Liver (tissue), 9 donors: ENCODE measurements around the gene ATP4A. TPM values are rescaled to one million over a fixed set of nuclear protein-coding genes. Genes with fewer than 3 reads are reported as not detected.

Source experiments
- DNase-seq: peaks from one replicate; pipeline ENCODE4 v3.0.0-alpha.2; 2017; ENCODE audit warnings: low spot score
- H3K27ac ChIP-seq, 2 donors: one replicate each; pipeline ENCODE4 v1.7.0; 2013; ENCODE audit warnings: inconsistent platforms in 2 of 2, low read length in 2 of 2, control low read depth in 1 of 2, low read depth in 1 of 2, mild to moderate bottlenecking in 1 of 2
- H3K27me3 ChIP-seq, 4 donors: one replicate each; pipeline versions ENCODE4 v1.6.1 to v1.7.0; 2013; ENCODE audit warnings: low read length in 3 of 4, inconsistent platforms in 1 of 4, mild to moderate bottlenecking in 1 of 4, moderate library complexity in 1 of 4; ENCODE audit not compliant: control insufficient read depth in 4 of 4, insufficient read depth in 4 of 4
- H3K36me3 ChIP-seq, 4 donors: one replicate each; pipeline versions ENCODE4 v1.6.1 to v1.7.0; 2013; ENCODE audit warnings: low read length in 3 of 4, mild to moderate bottlenecking in 3 of 4, low read depth in 1 of 4, moderate library complexity in 1 of 4; ENCODE audit not compliant: control insufficient read depth in 4 of 4, insufficient read depth in 3 of 4
- H3K4me1 ChIP-seq, 4 donors: one replicate each; pipeline versions ENCODE4 v1.6.1 to v1.7.0; 2013; ENCODE audit warnings: low read length in 3 of 4, mild to moderate bottlenecking in 3 of 4, moderate library complexity in 1 of 4; ENCODE audit not compliant: control insufficient read depth in 4 of 4, insufficient read depth in 4 of 4
- H3K4me3 ChIP-seq, 3 donors: one replicate each; pipeline versions ENCODE4 v1.6.1 to v1.7.0; 2013; ENCODE audit warnings: low read length in 3 of 3, control low read depth in 1 of 3, low read depth in 1 of 3, mild to moderate bottlenecking in 1 of 3
- H3K9ac ChIP-seq, 2 donors: one replicate each; pipeline ENCODE4 v1.7.0; 2013; ENCODE audit warnings: low read length in 2 of 2, mild to moderate bottlenecking in 2 of 2, moderate library complexity in 2 of 2, control low read depth in 1 of 2, low read depth in 1 of 2
- H3K9me3 ChIP-seq, 4 donors: one replicate each; pipeline versions ENCODE4 v1.6.1 to v1.7.0; 2013; ENCODE audit warnings: low read length in 3 of 4; ENCODE audit not compliant: control insufficient read depth in 4 of 4
- CTCF ChIP-seq: fragments of 150-350 bp; IDR thresholded peaks from 2 replicates; pipeline ENCODE4 v1.5.1; 2017; ENCODE audit warnings: improper control_type of control experiment, low read depth, low read length; ENCODE audit not compliant: missing input control
- EGR1 ChIP-seq, 2 donors: IDR thresholded peaks; 2 replicates each; pipeline ENCODE4 v1.6.1; 2016 to 2018; ENCODE audit warnings: antibody characterized with exemption in 2 of 2, low read depth in 2 of 2
- FOXA1 ChIP-seq: IDR thresholded peaks from 2 replicates; pipeline ENCODE4 v1.6.1; 2016; ENCODE audit warnings: antibody characterized with exemption
- FOXA2 ChIP-seq: IDR thresholded peaks from 2 replicates; pipeline ENCODE4 v1.6.1; 2016; ENCODE audit warnings: antibody characterized with exemption
- GABPA ChIP-seq, 2 donors: IDR thresholded peaks in 1 of 2; conservative IDR thresholded peaks in 1 of 2; 2 replicates each; pipeline ENCODE4 v1.6.1; 2016; ENCODE audit warnings: antibody characterized with exemption in 2 of 2, mild to moderate bottlenecking in 1 of 2, moderate library complexity in 1 of 2
- HNF4A ChIP-seq, 2 donors: conservative IDR thresholded peaks; 2 replicates each; pipeline ENCODE4 v1.6.1; 2016; ENCODE audit warnings: antibody characterized with exemption in 2 of 2, mild to moderate bottlenecking in 2 of 2
- HNF4G ChIP-seq: IDR thresholded peaks from 2 replicates; pipeline ENCODE4 v1.6.1; 2016; ENCODE audit warnings: antibody characterized with exemption
- JUND ChIP-seq, 2 donors: IDR thresholded peaks; 2 replicates each; pipeline ENCODE4 v1.6.1; 2016; ENCODE audit warnings: antibody characterized with exemption in 2 of 2
- MAX ChIP-seq: IDR thresholded peaks from 2 replicates; pipeline ENCODE4 v1.6.1; 2016; ENCODE audit warnings: antibody characterized with exemption
- NR2F2 ChIP-seq: IDR thresholded peaks from 2 replicates; pipeline ENCODE4 v1.6.1; 2016; ENCODE audit warnings: antibody characterized with exemption
- RAD21 ChIP-seq, 2 donors: IDR thresholded peaks; 2 replicates each; pipeline ENCODE4 v1.6.1; 2016; ENCODE audit warnings: antibody characterized with exemption in 2 of 2, mild to moderate bottlenecking in 2 of 2
- RXRA ChIP-seq, 2 donors: IDR thresholded peaks; 2 replicates each; pipeline ENCODE4 v1.6.1; 2017 to 2018; ENCODE audit warnings: antibody characterized with exemption in 2 of 2, mild to moderate bottlenecking in 1 of 2
- SP1 ChIP-seq: IDR thresholded peaks from 2 replicates; pipeline ENCODE4 v1.6.1; 2018; ENCODE audit warnings: antibody characterized with exemption, mild to moderate bottlenecking
- YY1 ChIP-seq: IDR thresholded peaks from 2 replicates; pipeline ENCODE4 v1.6.1; 2016; ENCODE audit warnings: antibody characterized with exemption, mild to moderate bottlenecking
- WGBS: extraction: QIAGEN DNeasy Blood & Tissue Kit; methylation state at CpG from one replicate; pipeline ENCODE4 v1.1.7; 2013; 5-methylcytosine and 5-hydroxymethylcytosine counted together
- polyA plus RNA-seq, 2 donors: library from polyadenylated mRNA; stranded (reverse) in 1 of 2; unstranded in 1 of 2; fragments of 200-250 nt in 1 of 2; fragments of >200 nt in 1 of 2; fragmentation: Nextera tagmentation in 1 of 2; extraction: Ambion mirVana in 1 of 2; gene quantifications; one replicate each; pipeline versions ENCODE4 v1.2.1 to v1.2.3, GENCODE V29; 2013 to 2015
- total RNA-seq, 2 donors: library from RNA; depleted of rRNA; stranded (reverse); fragments of >200 nt; gene quantifications; one replicate each; pipeline ENCODE4 v1.2.3, GENCODE V29; 2014
- TF ChIP-seq, protein P1 (sequence below): IDR thresholded peaks from 2 replicates; pipeline ENCODE4 v1.6.1; 2016; ENCODE audit warnings: antibody characterized with exemption
- donor health status: healthy.
- donor health status: healthy.
- donor health status: healthy.
- donor health status: healthy.
- donor health status: healthy.

Gene ATP4A
- total and polyA plus RNA-seq, 4 donors: not detected

GRCh38 chr19:35582760-35583159, 19.3 kb upstream of the ATP4A start:
- Histone ChIP-seq H3K4me1 (no peaks in the 10 kb centered on the region), H3K9me3 (no peaks in the 10 kb centered on the region), H3K27ac (no peak overlapping the region), H3K27me3 (no peaks in the 10 kb centered on the region), H3K36me3 (no peaks in the 10 kb centered on the region), H3K9ac (no peak overlapping the region), H3K4me3 (no peak overlapping the region)
- TF ChIP-seq FOXA2: no peak
- TF ChIP-seq YY1: no peak
- TF ChIP-seq RAD21 (IDR thresholded peaks at IDR 0.05): no peak
- WGBS: 71% methylated on average over 1 of the region's 1 CpG
- DNase-seq: no peak

GRCh38 chr19:35578707-35579106, 15.2 kb upstream of the ATP4A start:
- Histone ChIP-seq H3K27ac (no peak overlapping the region), H3K4me1 (no peaks in the 10 kb centered on the region), H3K27me3 (no peaks in the 10 kb centered on the region), H3K9me3 (peaks cover 4 to 16% (median 8%) of the 10 kb centered on the region in 4 donors), H3K9ac (no peak overlapping the region), H3K36me3 (no peaks in the 10 kb centered on the region), H3K4me3 (no peak overlapping the region)
- WGBS: 71% methylated on average over 7 of the region's 7 CpGs
- DNase-seq: no peak
- no peak for TF ChIP-seq HNF4A (conservative IDR thresholded peaks at IDR 0.05)
- no peak for TF ChIP-seq JUND (IDR thresholded peaks at IDR 0.05)
- TF ChIP-seq FOXA2: no peak
- TF ChIP-seq, protein P1, sequence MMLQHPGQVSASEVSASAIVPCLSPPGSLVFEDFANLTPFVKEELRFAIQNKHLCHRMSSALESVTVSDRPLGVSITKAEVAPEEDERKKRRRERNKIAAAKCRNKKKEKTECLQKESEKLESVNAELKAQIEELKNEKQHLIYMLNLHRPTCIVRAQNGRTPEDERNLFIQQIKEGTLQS: no peak
- TF ChIP-seq RAD21 (IDR thresholded peaks at IDR 0.05): no peak
- TF ChIP-seq GABPA (IDR thresholded peaks at IDR 0.05 in 1 of 2, conservative IDR thresholded peaks at IDR 0.05 in 1 of 2): no peak
- TF ChIP-seq FOXA1: no peak
- no peak for TF ChIP-seq RXRA (IDR thresholded peaks at IDR 0.05)
- TF ChIP-seq HNF4G: no peak
- no peak for TF ChIP-seq MAX
- TF ChIP-seq SP1: no peak
- TF ChIP-seq NR2F2: no peak
- no peak for TF ChIP-seq EGR1 (IDR thresholded peaks at IDR 0.05; ENCODE audit: low read depth in 2 of 2)
- no peak for TF ChIP-seq CTCF

DNA sequence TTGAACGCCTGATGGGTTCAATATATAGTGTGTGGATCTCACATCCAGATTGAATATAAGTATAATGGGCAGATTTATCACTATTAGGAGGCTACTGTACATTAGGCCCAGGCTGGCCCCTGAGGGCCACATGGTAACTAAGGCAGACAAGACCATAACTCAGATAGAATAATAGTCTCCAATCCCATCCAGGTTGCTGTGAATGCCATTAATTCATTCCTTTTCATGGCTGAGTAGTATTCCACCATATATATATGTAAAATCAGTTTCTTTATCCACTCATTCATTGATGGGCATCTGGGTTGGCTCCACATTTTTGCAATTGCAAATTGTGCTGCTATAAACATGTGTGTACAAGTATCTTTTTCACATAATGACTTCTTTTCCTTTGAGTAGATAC, 14.5 kb upstream of the ATP4A start:
- Histone ChIP-seq H3K36me3 (no peaks in the 10 kb centered on the region), H3K27ac (no peak overlapping the region), H3K9me3 (peaks cover 4 to 16% (median 8%) of the 10 kb centered on the region in 4 donors), H3K9ac (no peak overlapping the region), H3K4me3 (no peak overlapping the region), H3K4me1 (peaks cover 0 to 5% (median 2%) of the 10 kb centered on the region in 4 donors), H3K27me3 (no peaks in the 10 kb centered on the region)
- TF ChIP-seq JUND (IDR thresholded peaks at IDR 0.05) (no peak), HNF4G (no peak), RAD21 (IDR thresholded peaks at IDR 0.05) (no peak)
- 77% methylated on average over 1 of the region's 1 CpG for WGBS
- DNase-seq: no peak
